ENCODE measurements around the gene TMEM86A. TPM values are rescaled to one million over a fixed set of nuclear protein-coding genes. Genes with fewer than 3 reads are reported as not detected.

Gene TMEM86A
- 0.47 and 0.60 TPM in 2 replicates for total RNA-seq

GRCh38 chr11:18698341-18699268 is at the start of gene TMEM86A:
Gene TMEM86A, plus strand, starts transcription at chr11:18698779. Its CDS starts 108 bp downstream, at chr11:18698887.

GRCh38 chr11:18726040-18726439 is 27.5 kb downstream of the TMEM86A start, which contains the start of gene IGSF22:
Gene IGSF22, minus strand, starts transcription at chr11:18726188. Its CDS starts 1,952 bp downstream, at chr11:18724236.

Other genes starting within 250 kb of the TMEM86A start
- not detected in 2 replicates for gene LDHAL6A, start 242.9 kb upstream of the TMEM86A start, total RNA-seq
- 31.9 and 42.2 TPM in 2 replicates for gene TSG101, start 171.8 kb upstream of the TMEM86A start, total RNA-seq
- gene UEVLD, start 110.0 kb upstream of the TMEM86A start, total RNA-seq, result 19.7 and 21.1 TPM in 2 replicates
- gene MISFA, start 99.0 kb upstream of the TMEM86A start, total RNA-seq, result 0.95 and 1.0 TPM in 2 replicates
- 8.3 and 12.8 TPM in 2 replicates for gene SPTY2D1, start 64.4 kb upstream of the TMEM86A start, total RNA-seq
- not detected in 2 replicates for gene IGSF22, start 27.4 kb downstream of the TMEM86A start, total RNA-seq
- gene PTPN5, start 93.0 kb downstream of the TMEM86A start, total RNA-seq, result not detected in 2 replicates
- not detected in 2 replicates for gene MRGPRX1, start 240.6 kb downstream of the TMEM86A start, total RNA-seq